Small intestine (tissue), 7 donors: ENCODE measurements around the gene C11orf24. TPM values are rescaled to one million over a fixed set of nuclear protein-coding genes. Genes with fewer than 3 reads are reported as not detected.

Experiments used
- DNase-seq, 2 donors: peaks; one replicate each; pipeline versions ENCODE4 v3.0.0 to v3.0.0-alpha.2; 2013
- FAIRE-seq: peaks from 2 replicates; lab custom pipeline; 2012; peaks lifted over from hg19 to GRCh38; lab: Jason Lieb, UNC
- H3K27ac ChIP-seq, 3 donors: one replicate each; pipeline ENCODE4 v1.5.1; 2013; ENCODE audit warnings: low read length in 2 of 3, mild to moderate bottlenecking in 2 of 3, control low read depth in 1 of 3, inconsistent platforms in 1 of 3, low read depth in 1 of 3, moderate library complexity in 1 of 3
- H3K27me3 ChIP-seq, 3 donors: one replicate each; pipeline ENCODE4 v1.6.1; 2013; ENCODE audit warnings: low read length in 3 of 3, inconsistent platforms in 1 of 3; ENCODE audit not compliant: control insufficient read depth in 3 of 3, insufficient read depth in 3 of 3
- H3K36me3 ChIP-seq, 3 donors: one replicate each; pipeline ENCODE4 v1.6.1; 2013; ENCODE audit warnings: low read length in 3 of 3, inconsistent platforms in 1 of 3, low read depth in 1 of 3, mild to moderate bottlenecking in 1 of 3, moderate library complexity in 1 of 3; ENCODE audit not compliant: control insufficient read depth in 3 of 3, insufficient read depth in 2 of 3
- H3K4me1 ChIP-seq, 3 donors: one replicate each; pipeline ENCODE4 v1.6.1; 2013; ENCODE audit warnings: low read length in 2 of 3, inconsistent platforms in 1 of 3, low read depth in 1 of 3, mild to moderate bottlenecking in 1 of 3, moderate library complexity in 1 of 3; ENCODE audit not compliant: control insufficient read depth in 3 of 3, insufficient read depth in 2 of 3
- H3K4me3 ChIP-seq, 3 donors: one replicate each; pipeline ENCODE4 v1.5.1; 2013; ENCODE audit warnings: low read length in 3 of 3, control low read depth in 1 of 3, inconsistent platforms in 1 of 3, low read depth in 1 of 3, mild to moderate bottlenecking in 1 of 3, moderate library complexity in 1 of 3
- H3K9me3 ChIP-seq, 2 donors: one replicate each; pipeline ENCODE4 v1.6.1; 2013; ENCODE audit warnings: low read depth in 1 of 2, low read length in 1 of 2; ENCODE audit not compliant: control insufficient read depth in 2 of 2, insufficient read depth in 1 of 2
- whole genome bisulfite sequencing, 3 donors: extraction: QIAGEN DNeasy Blood & Tissue Kit; methylation state at CpG; one replicate each; pipeline ENCODE4 v1.1.7; 2013; 5-methylcytosine and 5-hydroxymethylcytosine counted together
- polyA plus RNA-seq, 4 donors: library from polyadenylated mRNA; stranded (reverse) in 3 of 4; unstranded in 1 of 4; fragments of 200-250 nt in 3 of 4; fragments of 120-200 nt in 1 of 4; gene quantifications; one replicate each; pipeline versions ENCODE4 v1.2.1 to v1.2.3, GENCODE V29; 2013
- donor health status: healthy with polysubstance abuse.
- donor health status: control.
- donor health status: control.
- donor health status: Bipolar disorder and iron deficiency.
- donor health status: healthy.

The C11orf24 gene
- polyA plus RNA-seq, 4 donors = 39.4 to 168 (median 94.3) TPM

DNA sequence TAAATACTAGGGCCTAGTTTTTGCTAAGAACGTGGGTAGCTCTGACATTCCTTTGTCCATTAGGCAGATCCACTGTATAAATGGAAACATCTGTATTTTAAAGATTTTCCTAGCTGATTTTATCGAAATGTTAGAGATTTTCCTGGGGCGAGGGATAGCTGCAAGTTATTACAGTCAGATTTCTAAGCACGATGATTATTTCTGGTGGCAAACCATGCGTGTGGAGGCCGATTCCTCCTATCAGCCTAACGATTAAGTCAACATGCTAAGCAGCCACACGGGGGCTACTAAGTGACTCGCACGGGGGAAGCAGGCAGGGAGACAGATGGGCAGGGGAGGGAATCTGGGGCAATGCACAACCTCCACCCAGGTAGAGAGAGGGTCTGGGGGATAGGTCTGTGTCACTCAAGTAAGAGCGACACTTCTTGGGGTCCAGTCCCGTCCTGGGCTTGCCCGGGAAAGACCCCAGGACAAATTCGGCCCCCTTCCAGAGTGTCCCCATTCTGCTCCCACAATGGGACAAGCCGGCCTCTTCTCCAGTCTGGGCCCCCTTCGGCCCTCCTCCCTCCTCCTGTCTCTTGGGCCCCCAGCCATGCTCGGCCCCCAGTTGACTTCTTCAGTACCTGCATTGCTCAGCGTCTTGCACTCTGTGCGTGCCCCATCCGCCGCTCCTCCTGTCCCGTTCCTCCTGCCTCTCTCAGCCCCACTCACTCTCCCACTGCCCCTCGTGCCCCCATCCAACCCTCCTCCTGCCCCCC lies 571 bp downstream of the C11orf24 start:
- H3K4me3 ChIP-seq = peak overlapping the region; percentile 75 to 89 (median 76)
- H3K9me3 ChIP-seq = no peaks in the 10 kb centered on the region
- peak overlapping the region; percentile 98 to 99 (median 99) for H3K27ac ChIP-seq
- 2 to 4% (median 3%) methylated on average over 21 to 23 of the region's 23 CpGs for WGBS, 3 donors
- FAIRE-seq (no peak), DNase-seq (peak; percentile 69 to 72)
- H3K4me1 ChIP-seq = peaks cover 6 to 17% (median 13%) of the 10 kb centered on the region in 3 donors
- peaks cover 0 to 29% (median 6%) of the 10 kb centered on the region in 3 donors for H3K36me3 ChIP-seq
- no peaks in the 10 kb centered on the region for H3K27me3 ChIP-seq

DNA sequence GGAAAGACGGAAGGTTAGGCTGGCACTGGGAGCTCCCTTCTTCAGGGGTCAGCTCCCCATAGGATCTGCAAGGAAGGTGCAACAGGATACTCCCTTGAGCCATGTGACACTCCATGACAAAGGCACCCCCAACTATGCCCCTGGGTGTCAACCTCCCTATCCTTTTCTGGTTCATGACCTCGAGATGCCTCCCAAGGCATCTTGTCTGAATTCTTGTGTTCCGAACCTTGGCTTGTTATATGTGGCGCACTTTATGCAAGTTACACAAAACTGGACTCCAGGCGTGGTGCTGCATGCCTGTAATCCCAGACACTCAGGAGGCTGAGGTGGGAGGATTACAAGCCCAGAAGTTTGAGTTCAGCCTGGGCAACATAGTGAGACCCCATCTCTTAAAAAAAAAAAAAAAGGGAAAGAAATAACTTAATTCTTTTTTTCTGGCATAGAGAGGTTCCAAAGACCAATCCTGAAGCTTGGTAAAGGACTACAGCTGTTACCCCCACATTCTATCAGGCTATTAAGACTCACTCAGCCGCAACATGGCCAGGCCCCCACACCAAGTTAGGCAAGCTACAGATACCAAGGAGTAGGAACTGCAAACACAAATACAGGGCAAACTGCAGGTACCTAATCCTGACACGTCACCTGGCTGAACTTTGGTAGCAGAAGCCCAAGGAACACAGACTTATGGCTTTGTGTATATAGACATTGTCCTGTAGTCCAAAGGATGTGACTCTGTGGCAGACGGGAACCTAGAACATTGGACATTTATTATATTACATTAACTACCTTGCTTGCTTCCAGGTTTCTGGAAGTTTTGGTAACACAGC lies 1.4 kb downstream of the C11orf24 start:
- peak; percentile 92 to 95 for DNase-seq
- no peaks in the 10 kb centered on the region for H3K9me3 ChIP-seq
- H3K36me3 ChIP-seq = peaks cover 0 to 37% (median 6%) of the 10 kb centered on the region in 3 donors
- H3K4me1 ChIP-seq = peaks cover 6 to 17% (median 13%) of the 10 kb centered on the region in 3 donors
- H3K27me3 ChIP-seq = no peaks in the 10 kb centered on the region
- FAIRE-seq = no peak
- 50 to 64% (median 61%) methylated on average over 8 of the region's 8 CpGs for WGBS, 3 donors
- H3K4me3 ChIP-seq = peak overlapping the region in 2 of 3 donors; percentile 75 to 89
- H3K27ac ChIP-seq = peak overlapping the region; percentile 98 to 99 (median 99)

DNA sequence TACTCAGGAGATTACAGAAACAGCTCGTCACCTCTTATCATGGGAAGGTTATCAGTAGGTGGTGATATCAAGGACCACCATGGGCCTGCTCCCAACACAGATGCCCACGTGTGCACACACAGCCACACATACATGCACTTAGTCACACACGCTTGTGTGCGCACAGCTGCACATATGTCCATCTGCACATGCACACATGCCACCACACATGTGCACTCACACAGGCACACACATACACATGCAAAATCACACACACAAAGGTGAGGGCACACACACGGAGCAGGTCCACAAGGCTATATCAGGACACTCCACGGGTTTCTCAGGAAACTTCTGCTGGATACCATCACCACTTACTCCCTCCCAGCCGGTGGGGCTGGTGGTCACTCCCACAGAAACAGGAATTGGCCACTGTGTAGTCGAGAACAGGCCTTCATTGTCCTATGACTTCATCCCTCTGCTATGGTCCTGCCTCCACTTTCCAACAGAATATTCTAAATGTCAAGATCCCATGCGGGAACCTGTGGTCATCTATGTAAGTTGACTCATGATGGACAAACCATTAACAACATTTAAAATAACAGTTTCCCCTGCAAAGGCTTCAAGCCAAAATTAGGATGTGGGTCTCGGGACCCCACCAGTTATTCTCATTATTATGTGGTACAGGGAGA lies 2.2 kb downstream of the C11orf24 start:
- Histone ChIP-seq H3K36me3 (peaks cover 0 to 46% (median 11%) of the 10 kb centered on the region in 3 donors), H3K4me3 (peak overlapping the region in 2 of 3 donors; percentile 75 to 89), H3K27me3 (no peaks in the 10 kb centered on the region), H3K27ac (peak overlapping the region in 2 of 3 donors; percentile 57 to 98), H3K9me3 (no peaks in the 10 kb centered on the region), H3K4me1 (peaks cover 6 to 17% (median 13%) of the 10 kb centered on the region in 3 donors)
- FAIRE-seq (no peak), DNase-seq (peak in 1 of 2 donors; percentile 25)
- 66 to 77% (median 70%) methylated on average over 10 of the region's 10 CpGs for WGBS, 3 donors

DNA sequence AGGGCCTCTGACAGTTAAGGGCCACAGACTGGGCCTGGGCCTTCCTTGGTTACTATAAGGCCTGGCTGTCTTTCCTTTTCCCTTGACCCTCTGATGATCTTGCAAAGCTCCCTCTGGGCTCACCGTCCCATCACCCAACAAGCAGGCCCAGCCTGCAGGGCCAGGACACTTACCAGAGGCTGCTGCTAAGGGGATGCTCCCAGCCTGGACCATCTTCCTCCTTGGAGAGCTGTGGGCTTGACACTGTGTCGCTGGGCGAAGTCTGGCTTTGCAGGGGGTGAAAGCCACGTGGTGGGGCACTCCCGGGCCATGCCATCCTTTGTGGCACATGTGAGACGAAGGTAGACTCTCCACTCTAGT lies 3.9 kb downstream of the C11orf24 start:
- peaks cover 6 to 13% (median 13%) of the 10 kb centered on the region in 3 donors for H3K4me1 ChIP-seq
- H3K4me3 ChIP-seq = no peak overlapping the region
- DNase-seq = no peak
- H3K27ac ChIP-seq = no peak overlapping the region
- H3K36me3 ChIP-seq = peaks cover 0 to 55% (median 23%) of the 10 kb centered on the region in 3 donors
- 95 to 97% (median 96%) methylated on average over 6 of the region's 6 CpGs for WGBS, 3 donors
- H3K27me3 ChIP-seq = no peaks in the 10 kb centered on the region
- FAIRE-seq = no peak
- H3K9me3 ChIP-seq = no peaks in the 10 kb centered on the region

DNA sequence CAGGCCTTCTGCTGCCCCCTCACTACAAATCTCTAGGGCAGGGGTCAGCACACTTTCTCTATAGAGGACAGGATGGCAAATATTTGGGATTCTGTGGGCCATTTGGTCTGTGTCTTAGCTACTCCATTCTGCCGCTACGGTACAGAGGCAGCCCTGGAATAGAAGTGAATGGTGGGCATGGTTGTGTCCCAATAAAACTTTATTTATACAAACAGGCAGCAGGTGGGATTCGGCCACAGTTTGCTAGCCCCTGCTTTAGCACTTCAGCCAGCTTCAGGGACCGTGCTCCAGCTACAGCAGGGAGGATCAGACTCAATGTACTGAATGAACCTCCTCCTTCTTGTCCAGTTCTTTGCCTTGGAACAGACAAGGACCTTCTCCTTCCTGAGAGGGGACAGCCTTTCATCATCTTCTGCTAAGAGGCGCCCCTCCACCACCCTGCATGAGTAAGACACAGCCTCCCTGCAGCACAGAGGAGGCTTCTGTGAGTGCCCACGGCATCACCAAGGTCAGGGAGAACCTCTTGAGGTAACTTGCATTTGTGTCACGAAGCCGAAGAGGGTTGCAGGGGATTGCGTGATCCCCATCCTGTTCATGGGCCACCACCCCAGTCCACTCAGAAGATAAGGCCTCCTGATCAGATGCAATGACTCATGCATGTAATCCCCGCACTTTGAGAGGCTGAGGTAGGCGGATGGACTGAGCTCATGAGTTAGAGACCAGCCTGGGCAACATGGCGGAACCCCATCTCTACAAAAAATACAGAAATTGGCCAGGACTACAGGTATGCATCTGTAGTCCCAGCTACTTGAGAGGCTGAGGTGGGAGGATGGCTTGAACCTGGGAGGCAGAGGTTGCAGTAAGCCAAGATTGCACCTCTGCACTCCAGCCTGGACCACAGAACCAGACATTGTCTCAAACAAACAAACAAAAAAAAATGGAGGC lies 4.6 kb downstream of the C11orf24 start:
- Histone ChIP-seq H3K4me3 (no peak overlapping the region), H3K27me3 (no peaks in the 10 kb centered on the region), H3K36me3 (peaks cover 0 to 62% (median 28%) of the 10 kb centered on the region in 3 donors), H3K4me1 (peaks cover 6 to 13% (median 13%) of the 10 kb centered on the region in 3 donors), H3K27ac (peak overlapping the region in 1 of 3 donors; percentile 71), H3K9me3 (no peaks in the 10 kb centered on the region)
- DNase-seq = peak in 1 of 2 donors; percentile 33
- WGBS, 3 donors = 89 to 91% (median 90%) methylated on average over 12 of the region's 12 CpGs
- no peak for FAIRE-seq

DNA sequence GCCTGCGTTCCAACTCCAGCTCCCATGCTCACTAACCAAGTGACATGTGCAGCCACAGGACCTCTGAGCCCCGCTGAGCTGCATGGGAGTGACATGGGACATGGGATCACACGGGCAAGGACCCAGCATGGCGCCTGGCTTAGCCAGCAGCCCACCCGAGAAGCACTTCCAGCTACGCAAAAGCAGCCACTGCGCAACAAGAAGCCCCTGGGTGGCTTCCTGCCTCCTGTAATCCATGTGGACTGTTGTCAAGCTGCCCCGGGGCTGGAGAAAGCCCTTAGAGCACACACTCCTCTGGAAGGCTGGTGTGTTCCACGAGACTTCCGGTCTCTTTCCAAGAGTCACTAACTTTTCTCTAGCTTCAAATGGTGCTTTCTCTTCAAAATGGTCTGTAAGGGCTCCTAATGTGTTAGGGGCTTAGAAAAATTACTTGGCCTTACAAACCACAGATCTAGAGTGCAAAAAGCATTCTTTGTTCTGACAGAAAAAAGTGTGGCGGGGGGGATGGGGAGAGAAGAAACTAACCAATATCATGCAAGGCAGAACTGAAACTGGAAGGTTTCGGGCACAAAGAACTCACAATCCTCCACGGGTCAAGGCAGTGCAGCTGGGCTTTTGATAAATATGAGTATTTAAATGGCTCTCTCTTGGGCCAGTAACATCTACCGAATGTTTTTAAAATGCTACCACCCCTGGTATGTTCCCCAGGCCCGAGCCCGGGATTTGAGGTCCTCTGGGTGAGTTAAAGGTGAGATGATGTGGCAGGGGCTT lies 5.5 kb downstream of the C11orf24 start:
- peaks cover 0 to 71% (median 36%) of the 10 kb centered on the region in 3 donors for H3K36me3 ChIP-seq
- FAIRE-seq (no peak), DNase-seq (no peak)

More for the DNA sequence above, 5.5 kb downstream of the C11orf24 start:
- Histone ChIP-seq H3K4me3 (no peak overlapping the region), H3K4me1 (peaks cover 6 to 13% (median 13%) of the 10 kb centered on the region in 3 donors), H3K27me3 (no peaks in the 10 kb centered on the region), H3K27ac (peak overlapping the region in 1 of 3 donors; percentile 71), H3K9me3 (no peaks in the 10 kb centered on the region)
- WGBS, 3 donors = 84 to 89% (median 87%) methylated on average over 16 of the region's 16 CpGs
